ENCODE data around the gene WDR33. TPM values are rescaled to one million over a fixed set of nuclear protein-coding genes. Genes with fewer than 3 reads are reported as not detected.

Gene WDR33
- total and polyA plus RNA-seq, 2 donors (not counting 3 experiments of a cell fraction or from before 2014, with no cell fraction given) = 16.4 to 52.5 TPM

GRCh38 chr2:127713562-127713961, 97.4 kb downstream of the WDR33 start:
- no peak for TF ChIP-seq POLR2AphosphoS5 (IDR thresholded peaks at IDR 0.05; ENCODE audit: insufficient read depth, low read depth, low read length)
- no peak for TF ChIP-seq MYC (IDR thresholded peaks at IDR 0.05; ENCODE audit: low read depth, low read length)
- no peak for TF ChIP-seq EZH2 (IDR thresholded peaks at IDR 0.05; ENCODE audit: borderline replicate concordance, low read depth, low read length, severe bottlenecking)
- no peak for TF ChIP-seq POLR2A (IDR thresholded peaks at IDR 0.05; ENCODE audit: low read depth, low read length)
- TF ChIP-seq GATA2 (IDR thresholded peaks at IDR 0.05; ENCODE audit: insufficient read depth, insufficient read length, low read depth, low read length) = no peak
- no peak for TF ChIP-seq JUN (IDR thresholded peaks at IDR 0.05; ENCODE audit: borderline replicate concordance, insufficient read depth, insufficient read length, low read depth)
- TF ChIP-seq FOS (IDR thresholded peaks at IDR 0.05; ENCODE audit: borderline replicate concordance, insufficient read depth, low read length) = no peak
- no peak for TF ChIP-seq CTCF (IDR thresholded peaks at IDR 0.05; ENCODE audit: extremely low read depth in 1 of 2, insufficient read depth in 1 of 2, low read depth in 1 of 2, low read length in 2 of 2)
- no peak for TF ChIP-seq MAX (IDR thresholded peaks at IDR 0.05; ENCODE audit: insufficient read depth, insufficient read length)
- Histone ChIP-seq H3K9me3 (replicated peaks; ENCODE audit: control insufficient read depth, insufficient read depth, low read length) (no peaks in the 10 kb centered on the region), H3K79me2 (ENCODE audit: control insufficient read depth, insufficient read depth, low read length) (no peaks in the 10 kb centered on the region), H3K4me3 (replicated peaks in 1 of 3; ENCODE audit: insufficient read depth in 1 of 3, low read depth in 1 of 3, low read length in 3 of 3) (no peak overlapping the region), H4K20me1 (replicated peaks; ENCODE audit: control insufficient read depth, extremely low read depth, insufficient read depth, low read length) (no peaks in the 10 kb centered on the region), H3K9me1 (replicated peaks; ENCODE audit: control insufficient read depth, extremely low read depth, insufficient read depth, low read length) (no peaks in the 10 kb centered on the region), H3K9ac (replicated peaks; ENCODE audit: extremely low read depth, insufficient read depth, low read length) (no peak overlapping the region), H3K4me2 (ENCODE audit: insufficient read depth, low read length) (no peak overlapping the region), H3K27ac (ENCODE audit: insufficient read depth, low read depth, low read length) (no peak overlapping the region), H3K4me1 (ENCODE audit: control insufficient read depth, extremely low read depth, insufficient read depth, low read length) (no peaks in the 10 kb centered on the region), H3K27me3 (ENCODE audit: control insufficient read depth in 2 of 2, insufficient read depth in 2 of 2, low read length in 2 of 2) (no peaks in the 10 kb centered on the region), H2AFZ (ENCODE audit: low read depth, low read length) (no peak overlapping the region), H3K36me3 (ENCODE audit: control insufficient read depth in 2 of 2, extremely low read depth in 1 of 2, insufficient read depth in 2 of 2, low read length in 2 of 2) (peaks cover 2 to 15% of the 10 kb centered on the region in 2 experiments)
- DNase-seq (ENCODE audit: low read depth, low spot score) = no peak
- BruUV-seq (replicated peaks) = no TSS peak
- ChIA-PET POLR2A (no interaction called here), CTCF (interaction anchor here (0.7 to 1.9 kb wide), 3 partner anchors 11 to 122 kb away, joined by 3 to 7 read pairs (median 4); no protein-coding TSS in a partner anchor)
- dilution Hi-C loops (cut with MboI; ENCODE audit: extremely low pct_ligation_motif_present, low sequenced_read_pairs) (no loop called here), intact Hi-C loops (cut with micrococcal nuclease) (no loop called here)
- FAIRE-seq = no peak

Data from endothelial cell of umbilical vein (primary cell).